GM12873 (cell line): Measurements from ENCODE around the gene C4orf36.

ENCODE experiments used
- CTCF ChIP-seq: IDR thresholded peaks from 2 replicates; pipeline ENCODE4 v1.5.1; 2012; ENCODE audit warnings: low read depth, mild to moderate bottlenecking, moderate library complexity, low read length, control low read depth; ENCODE audit not compliant: insufficient read depth; ENCODE audit errors: missing control alignments

The C4orf36 gene

GRCh38 chr4:86921608-86922252 lies 29.5 kb upstream of the C4orf36 start:
- TF ChIP-seq CTCF: no peak

GRCh38 chr4:86919561-86920223 lies 27.5 kb upstream of the C4orf36 start:
- no peak for TF ChIP-seq CTCF

- no peak for TF ChIP-seq CTCF
Measured at GRCh38 chr4:86918539-86919072, 26.4 kb upstream of the C4orf36 start.

GRCh38 chr4:86917212-86918039 lies 25.2 kb upstream of the C4orf36 start:
- TF ChIP-seq CTCF: no peak

- TF ChIP-seq CTCF: no peak
Measured at GRCh38 chr4:86916392-86916791, 24.2 kb upstream of the C4orf36 start.

- TF ChIP-seq CTCF: no peak
Measured at GRCh38 chr4:86910820-86911684, 18.8 kb upstream of the C4orf36 start.

GRCh38 chr4:86910369-86910768 lies 18.1 kb upstream of the C4orf36 start:
- TF ChIP-seq CTCF: no peak
